Measurements from ENCODE around the gene ARHGAP25. TPM values are rescaled to one million over a fixed set of nuclear protein-coding genes. Genes with fewer than 3 reads are reported as not detected.

Gene ARHGAP25
- total and polyA plus RNA-seq, 4 donors = 17.1 to 43.0 (median 22.6) TPM

- Histone ChIP-seq H3K27ac (ENCODE audit: low read depth in 1 of 2, low read length in 1 of 2) (no peak overlapping the region), H3K27me3 (ENCODE audit: control insufficient read depth in 3 of 3, insufficient read depth in 3 of 3, low read length in 2 of 3) (no peaks in the 10 kb centered on the region), H3K9me3 (ENCODE audit: control insufficient read depth in 4 of 4, insufficient read depth in 3 of 4, low read length in 3 of 4) (no peaks in the 10 kb centered on the region), H3K36me3 (ENCODE audit: control insufficient read depth in 4 of 4, insufficient read depth in 4 of 4, low read length in 4 of 4) (peaks cover 0 to 20% (median 3%) of the 10 kb centered on the region in 4 donors), H3K4me3 (no peak overlapping the region), H3K9ac (ENCODE audit: insufficient read depth in 1 of 2, low read length in 2 of 2) (no peak overlapping the region), H3K4me1 (ENCODE audit: control insufficient read depth in 5 of 5, insufficient read depth in 5 of 5, low read length in 5 of 5) (peaks cover 0 to 3% (median 0%) of the 10 kb centered on the region in 5 donors)
- DNase-seq (no peak), ATAC-seq (ENCODE audit: insufficient read depth, low FRiP score) (no peak)
- no peak for TF ChIP-seq CTCF (IDR thresholded peaks at IDR 0.05; ENCODE audit: control extremely low read depth, extremely low read depth)
- 96 to 99% methylated on average over 3 of the region's 3 CpGs for WGBS, 2 donors
These were observed 79.0 kb downstream of the ARHGAP25 start for GRCh38 chr2:68813596-68813995.

GRCh38 chr2:68817306-68817705 is 82.7 kb downstream of the ARHGAP25 start:
- Histone ChIP-seq H3K4me3 (no peak overlapping the region), H3K36me3 (ENCODE audit: control insufficient read depth in 4 of 4, insufficient read depth in 4 of 4, low read length in 4 of 4) (peaks cover 0 to 30% (median 8%) of the 10 kb centered on the region in 4 donors), H3K27ac (ENCODE audit: low read depth in 1 of 2, low read length in 1 of 2) (no peak overlapping the region), H3K9ac (ENCODE audit: insufficient read depth in 1 of 2, low read length in 2 of 2) (no peak overlapping the region), H3K4me1 (ENCODE audit: control insufficient read depth in 5 of 5, insufficient read depth in 5 of 5, low read length in 5 of 5) (peaks cover 0 to 1% (median 0%) of the 10 kb centered on the region in 5 donors), H3K9me3 (ENCODE audit: control insufficient read depth in 4 of 4, insufficient read depth in 3 of 4, low read length in 3 of 4) (no peaks in the 10 kb centered on the region), H3K27me3 (ENCODE audit: control insufficient read depth in 3 of 3, insufficient read depth in 3 of 3, low read length in 2 of 3) (no peaks in the 10 kb centered on the region)
- ATAC-seq (ENCODE audit: insufficient read depth, low FRiP score) = no peak
- no peak for TF ChIP-seq CTCF (IDR thresholded peaks at IDR 0.05; ENCODE audit: control extremely low read depth, extremely low read depth)
- no peak for DNase-seq

- Histone ChIP-seq H3K9me3 (ENCODE audit: control insufficient read depth in 4 of 4, insufficient read depth in 3 of 4, low read length in 3 of 4) (no peaks in the 10 kb centered on the region), H3K4me1 (ENCODE audit: control insufficient read depth in 5 of 5, insufficient read depth in 5 of 5, low read length in 5 of 5) (peaks cover 0 to 1% (median 0%) of the 10 kb centered on the region in 5 donors), H3K4me3 (no peak overlapping the region), H3K27ac (ENCODE audit: low read depth in 1 of 2, low read length in 1 of 2) (no peak overlapping the region), H3K9ac (ENCODE audit: insufficient read depth in 1 of 2, low read length in 2 of 2) (no peak overlapping the region), H3K27me3 (ENCODE audit: control insufficient read depth in 3 of 3, insufficient read depth in 3 of 3, low read length in 2 of 3) (no peaks in the 10 kb centered on the region), H3K36me3 (ENCODE audit: control insufficient read depth in 4 of 4, insufficient read depth in 4 of 4, low read length in 4 of 4) (peaks cover 0 to 33% (median 8%) of the 10 kb centered on the region in 4 donors)
- DNase-seq (peak in 1 of 3 donors; percentile 37), ATAC-seq (ENCODE audit: insufficient read depth, low FRiP score) (no peak)
- no peak for TF ChIP-seq CTCF (IDR thresholded peaks at IDR 0.05; ENCODE audit: control extremely low read depth, extremely low read depth)
- 84 to 91% methylated on average over 6 of the region's 6 CpGs for WGBS, 2 donors
These were observed 84.9 kb downstream of the ARHGAP25 start for GRCh38 chr2:68819556-68819955.

Measured in lung (tissue), 12 donors.